ENCODE results near the gene HOXB4. TPM values are rescaled to one million over a fixed set of nuclear protein-coding genes. Genes with fewer than 3 reads are reported as not detected.

HOXB4 gene
- total RNA-seq, 2 experiments from 2014 or later: 1.7 to 2.0 TPM

DNA sequence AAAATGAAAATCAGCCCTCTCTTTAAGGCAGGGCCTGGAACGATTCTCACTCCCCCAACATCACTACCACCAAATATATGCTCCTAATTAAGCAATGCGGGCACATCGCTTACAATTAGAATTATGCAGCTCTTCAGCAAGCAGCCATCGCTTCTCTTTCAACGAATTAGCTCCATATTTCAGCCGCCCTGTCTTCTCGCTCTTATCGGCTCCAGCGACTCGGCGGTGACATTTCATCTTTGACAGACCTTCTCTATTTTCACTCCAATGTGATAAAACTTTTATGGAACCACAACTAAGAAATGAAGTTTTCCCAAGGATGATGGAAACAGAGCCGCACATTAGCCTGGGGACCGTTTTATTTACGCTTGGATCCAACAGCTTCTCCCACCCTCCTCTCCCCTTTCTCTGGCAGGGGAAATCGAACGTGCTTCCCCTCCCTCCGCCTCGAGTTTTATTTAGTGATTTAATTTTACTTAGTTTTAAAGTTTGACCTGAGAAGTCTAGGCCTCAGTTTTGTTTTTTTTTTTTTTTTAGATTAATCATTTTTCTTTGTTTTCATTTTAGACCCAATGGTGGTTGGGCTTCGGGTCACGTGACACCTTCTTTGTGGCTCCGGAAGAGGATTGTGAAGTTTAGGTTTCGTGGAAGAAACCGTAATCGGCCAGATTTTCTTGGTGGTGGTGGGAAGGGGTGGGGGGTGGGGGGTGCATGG lies 30.2 kb downstream of the HOXB4 start:
- peak overlapping the region; percentile 73 for H3K27ac Mint-ChIP-seq
- TF ChIP-seq, protein P1, sequence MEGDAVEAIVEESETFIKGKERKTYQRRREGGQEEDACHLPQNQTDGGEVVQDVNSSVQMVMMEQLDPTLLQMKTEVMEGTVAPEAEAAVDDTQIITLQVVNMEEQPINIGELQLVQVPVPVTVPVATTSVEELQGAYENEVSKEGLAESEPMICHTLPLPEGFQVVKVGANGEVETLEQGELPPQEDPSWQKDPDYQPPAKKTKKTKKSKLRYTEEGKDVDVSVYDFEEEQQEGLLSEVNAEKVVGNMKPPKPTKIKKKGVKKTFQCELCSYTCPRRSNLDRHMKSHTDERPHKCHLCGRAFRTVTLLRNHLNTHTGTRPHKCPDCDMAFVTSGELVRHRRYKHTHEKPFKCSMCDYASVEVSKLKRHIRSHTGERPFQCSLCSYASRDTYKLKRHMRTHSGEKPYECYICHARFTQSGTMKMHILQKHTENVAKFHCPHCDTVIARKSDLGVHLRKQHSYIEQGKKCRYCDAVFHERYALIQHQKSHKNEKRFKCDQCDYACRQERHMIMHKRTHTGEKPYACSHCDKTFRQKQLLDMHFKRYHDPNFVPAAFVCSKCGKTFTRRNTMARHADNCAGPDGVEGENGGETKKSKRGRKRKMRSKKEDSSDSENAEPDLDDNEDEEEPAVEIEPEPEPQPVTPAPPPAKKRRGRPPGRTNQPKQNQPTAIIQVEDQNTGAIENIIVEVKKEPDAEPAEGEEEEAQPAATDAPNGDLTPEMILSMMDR (IDR thresholded peaks at IDR 0.05): no peak
- H3K36me3 Mint-ChIP-seq (ENCODE audit: low read depth): peaks cover under 1% of the 10 kb centered on the region
- POLR2A ChIA-PET: interaction anchor here (1.0 to 1.4 kb wide), 3 partner anchors 8 to 37 kb away, joined by 3 to 4 read pairs (median 3); no protein-coding TSS in a partner anchor
- H3K4me1 Mint-ChIP-seq (ENCODE audit: low read depth): peaks cover 29% of the 10 kb centered on the region
- peaks cover 1% of the 10 kb centered on the region for H3K27me3 Mint-ChIP-seq
- peak overlapping the region; percentile 43 for H3K4me3 Mint-ChIP-seq
- CTCF ChIA-PET: interaction anchor here (0.9 to 1.8 kb wide), 6 partner anchors 9 to 213 kb away, joined by 3 to 6 read pairs (median 4); no protein-coding TSS in a partner anchor
- intact Hi-C loops (cut with micrococcal nuclease): no loop called here
- DNase-seq (peak; percentile 74), ATAC-seq (no peak)
- no peaks in the 10 kb centered on the region for H3K9me3 Mint-ChIP-seq

DNA sequence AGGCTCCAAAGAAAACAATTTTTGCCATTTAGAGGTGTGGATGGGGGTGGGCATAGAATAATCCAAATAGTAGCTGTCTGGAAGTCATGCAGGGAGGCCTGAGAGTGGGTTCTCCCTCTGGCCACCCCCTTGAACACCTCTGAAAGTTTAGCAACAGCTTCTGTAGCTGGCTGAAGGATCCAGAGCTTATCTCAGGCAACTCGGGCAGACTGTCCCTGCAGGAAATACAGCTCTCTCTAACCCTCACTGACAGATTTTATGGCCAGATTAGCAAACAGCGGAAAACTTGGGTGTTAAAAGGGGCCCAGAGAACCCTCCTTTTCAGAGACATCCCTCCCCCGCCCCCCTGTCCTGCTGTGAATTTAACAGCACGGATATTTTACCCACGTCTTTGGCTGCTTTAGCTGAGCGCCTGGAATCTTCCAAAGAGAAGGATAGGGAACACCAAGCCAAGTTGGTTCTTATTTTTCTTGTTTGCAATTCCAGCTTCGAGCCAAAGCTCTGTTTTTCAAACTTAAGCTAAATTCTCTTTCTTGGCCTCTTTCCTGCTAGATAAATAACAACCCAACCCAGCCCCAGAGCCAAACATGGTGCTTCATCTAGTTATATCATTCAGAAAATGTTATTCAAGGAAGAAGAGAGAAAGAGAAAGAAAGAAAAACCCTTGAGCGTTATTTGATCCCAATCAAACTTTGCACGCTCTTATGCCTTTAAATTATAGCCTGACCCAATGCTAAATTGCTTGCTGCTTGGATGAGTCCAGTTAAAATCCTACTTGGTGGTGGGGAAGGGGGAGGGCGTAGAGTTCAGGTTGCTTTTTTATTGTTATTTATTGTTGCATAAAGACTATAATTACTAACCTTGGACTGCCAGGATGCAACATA lies 31.0 kb downstream of the HOXB4 start:
- ChIA-PET CTCF (interaction anchor here (0.6 to 1.8 kb wide), 10 partner anchors 8 to 212 kb away, joined by 3 to 6 read pairs (median 4); no protein-coding TSS in a partner anchor), POLR2A (interaction anchor here (1.0 to 1.4 kb wide), 3 partner anchors 9 to 36 kb away, joined by 3 to 4 read pairs (median 3); no protein-coding TSS in a partner anchor)
- no peak for ATAC-seq
- H3K27ac Mint-ChIP-seq: peak overlapping the region; percentile 73
- H3K36me3 Mint-ChIP-seq (ENCODE audit: low read depth): peaks cover 6% of the 10 kb centered on the region
- peak overlapping the region; percentile 43 for H3K4me3 Mint-ChIP-seq
- no peaks in the 10 kb centered on the region for H3K9me3 Mint-ChIP-seq
- H3K4me1 Mint-ChIP-seq (ENCODE audit: low read depth): peaks cover 29% of the 10 kb centered on the region
- H3K27me3 Mint-ChIP-seq: peaks cover 1% of the 10 kb centered on the region
- peak; percentile 34 for DNase-seq
- intact Hi-C loops (cut with micrococcal nuclease): no loop called here
- TF ChIP-seq, protein P1 (IDR thresholded peaks at IDR 0.05): no peak

DNA sequence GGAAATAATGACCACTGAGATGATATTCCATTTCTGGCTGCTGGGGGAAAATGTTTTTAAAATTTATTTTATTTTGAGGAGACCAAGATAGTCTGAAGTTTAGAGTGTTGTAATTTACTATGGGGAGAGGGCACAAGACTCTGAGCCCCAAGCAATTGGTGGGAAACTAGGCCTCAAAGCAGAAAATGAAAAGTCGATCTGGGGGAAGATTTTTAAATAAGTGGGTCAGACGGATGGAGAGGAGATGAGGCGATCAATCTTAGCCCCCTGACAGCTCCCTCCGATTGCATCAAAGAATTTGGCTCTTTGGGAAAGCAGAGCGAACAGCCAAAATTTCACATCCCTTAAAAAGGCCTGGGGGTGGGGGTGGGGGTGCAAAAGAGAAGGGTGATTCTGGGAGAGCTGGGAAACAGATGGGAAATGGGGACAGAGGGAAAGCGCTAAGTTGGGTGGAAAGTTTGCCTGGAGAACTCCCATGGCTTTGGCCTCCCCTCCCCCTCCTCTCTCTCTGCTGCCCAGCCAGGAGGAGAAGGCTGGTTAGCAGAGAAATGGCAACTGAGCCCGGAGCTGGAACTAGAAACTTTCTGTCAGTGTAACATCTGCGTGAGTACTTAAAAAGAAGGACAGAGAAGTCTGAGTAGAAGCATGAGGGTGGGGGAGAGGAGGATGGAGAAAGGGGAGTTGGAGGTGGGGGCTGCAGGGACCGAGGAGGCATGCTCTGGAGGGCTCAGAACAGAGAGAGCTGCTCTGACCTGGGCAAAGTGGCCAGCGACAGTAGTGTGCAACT lies 31.8 kb downstream of the HOXB4 start:
- Mint-ChIP-seq H3K36me3 (ENCODE audit: low read depth) (peaks cover 9% of the 10 kb centered on the region), H3K4me3 (peak overlapping the region; percentile 43), H3K27ac (peak overlapping the region; percentile 62), H3K9me3 (no peaks in the 10 kb centered on the region), H3K27me3 (peaks cover 1% of the 10 kb centered on the region), H3K4me1 (ENCODE audit: low read depth) (peaks cover 29% of the 10 kb centered on the region)
- CTCF ChIA-PET: interaction anchor here (0.6 to 1.8 kb wide), 9 partner anchors 8 to 211 kb away, joined by 3 to 6 read pairs (median 5); no protein-coding TSS in a partner anchor
- intact Hi-C loops (cut with micrococcal nuclease): no loop called here
- TF ChIP-seq, protein P1 (IDR thresholded peaks at IDR 0.05): no peak
- POLR2A ChIA-PET: interaction anchor here (0.7 to 1.4 kb wide), 4 partner anchors 9 to 130 kb away, joined by 3 to 4 read pairs (median 3); no protein-coding TSS in a partner anchor
- ATAC-seq (no peak), DNase-seq (no peak)

DNA sequence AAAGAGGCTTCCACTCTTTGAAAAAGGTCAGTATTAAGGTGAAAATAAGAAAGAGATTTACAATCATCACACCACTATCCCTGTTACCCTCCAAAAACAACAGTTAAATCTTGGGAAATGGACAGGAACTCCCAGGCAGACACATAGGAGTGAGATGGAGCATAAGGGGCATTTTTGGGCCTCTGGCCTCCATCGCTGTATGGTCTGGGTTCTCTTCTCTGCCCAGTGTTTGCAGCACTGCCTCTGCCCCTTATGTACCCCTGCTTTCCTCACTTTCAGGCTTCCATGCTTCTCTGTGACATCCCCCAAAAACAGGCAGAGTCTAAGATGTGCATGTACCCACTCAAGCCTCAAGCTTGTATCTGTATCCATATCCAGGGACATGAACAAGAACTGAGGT lies 32.6 kb downstream of the HOXB4 start:
- POLR2A ChIA-PET: interaction anchor here (0.6 kb wide), 1 partner anchor 92 kb away, joined by 3 read pairs; no protein-coding TSS in a partner anchor
- intact Hi-C loops (cut with micrococcal nuclease): no loop called here
- peaks cover 9% of the 10 kb centered on the region for H3K36me3 Mint-ChIP-seq (ENCODE audit: low read depth)
- H3K9me3 Mint-ChIP-seq: no peaks in the 10 kb centered on the region
- DNase-seq (no peak), ATAC-seq (no peak)
- CTCF ChIA-PET: interaction anchor here (1.2 kb wide), 1 partner anchor 52 kb away, joined by 5 read pairs; no protein-coding TSS in a partner anchor
- TF ChIP-seq, protein P1 (IDR thresholded peaks at IDR 0.05): no peak
- H3K27me3 Mint-ChIP-seq: peaks cover 1% of the 10 kb centered on the region
- H3K4me1 Mint-ChIP-seq (ENCODE audit: low read depth): peaks cover 29% of the 10 kb centered on the region
- H3K4me3 Mint-ChIP-seq: peak overlapping the region; percentile 85
- peak overlapping the region; percentile 97 for H3K27ac Mint-ChIP-seq

Measured in activated CD8-positive, alpha-beta T cell treated with anti-CD3 and anti-CD28 coated beads for 36 hours (primary cell).